Measurements from ENCODE around the gene CCSER1. TPM values are rescaled to one million over a fixed set of nuclear protein-coding genes. Genes with fewer than 3 reads are reported as not detected.
"Not testable (repeated sequence)": the region's sequence is repeated elsewhere in the genome, so short reads cannot be mapped to it uniquely, and the experiment has no call there.

CCSER1 gene
- polyA plus RNA-seq, 4 donors: 20.3 to 21.4 (median 20.7) TPM

GRCh38 chr4:91304292-91304691, 1177.1 kb downstream of the CCSER1 start:
- no peak for DNase-seq (ENCODE audit: low read depth in 4 of 4, low spot score in 3 of 4)

GRCh38 chr4:91317434-91317833, 1190.2 kb downstream of the CCSER1 start:
- no peak for DNase-seq (ENCODE audit: low read depth in 4 of 4, low spot score in 3 of 4)

GRCh38 chr4:91319556-91320268, 1192.5 kb downstream of the CCSER1 start:
- DNase-seq (ENCODE audit: low read depth in 4 of 4, low spot score in 3 of 4): no peak

DNA sequence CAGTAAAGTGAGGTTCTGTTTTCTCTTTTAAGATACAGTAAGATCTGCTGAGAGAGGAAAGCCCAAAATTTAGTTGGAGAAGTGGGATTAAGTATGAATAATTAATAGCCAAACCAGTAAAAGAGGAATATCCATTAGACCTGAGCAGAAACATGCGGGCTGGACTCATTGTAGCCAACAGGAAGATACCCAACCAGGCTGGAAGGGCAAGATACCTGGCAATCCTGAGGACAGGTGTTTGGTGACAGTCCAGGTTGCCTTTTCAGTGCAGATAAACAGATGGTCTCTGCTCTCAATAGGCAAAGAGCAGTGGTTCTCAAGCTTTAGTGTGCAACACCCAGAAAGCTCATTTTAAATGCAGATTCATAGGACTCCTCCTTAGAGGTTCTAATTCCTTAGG, 1195.8 kb downstream of the CCSER1 start:
- no peak for DNase-seq (ENCODE audit: low read depth in 4 of 4, low spot score in 3 of 4)

DNA sequence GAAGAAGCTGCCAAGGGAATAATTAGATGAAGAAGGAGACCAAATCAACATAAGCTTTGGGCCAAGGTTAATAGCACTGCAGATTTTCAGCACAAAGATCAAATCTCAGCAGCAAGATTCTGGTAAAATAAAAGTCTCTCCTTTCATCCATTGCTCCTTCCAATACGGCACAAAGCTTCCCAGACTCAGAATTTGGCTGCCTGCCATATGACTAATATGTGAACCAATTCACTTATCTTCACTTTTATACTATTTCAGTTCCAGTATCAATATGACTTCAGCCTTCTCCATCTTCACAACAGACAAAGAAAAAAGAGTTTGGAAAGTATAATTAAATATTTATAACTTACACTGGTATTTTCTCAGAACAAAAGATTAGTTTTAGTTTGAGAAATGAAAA, 1198.3 kb downstream of the CCSER1 start:
- DNase-seq (ENCODE audit: low read depth in 4 of 4, low spot score in 3 of 4): no peak

- DNase-seq (ENCODE audit: low read depth in 4 of 4, low spot score in 3 of 4): not testable (repeated sequence)
These were observed 1199.0 kb downstream of the CCSER1 start for GRCh38 chr4:91326167-91326566.

DNA sequence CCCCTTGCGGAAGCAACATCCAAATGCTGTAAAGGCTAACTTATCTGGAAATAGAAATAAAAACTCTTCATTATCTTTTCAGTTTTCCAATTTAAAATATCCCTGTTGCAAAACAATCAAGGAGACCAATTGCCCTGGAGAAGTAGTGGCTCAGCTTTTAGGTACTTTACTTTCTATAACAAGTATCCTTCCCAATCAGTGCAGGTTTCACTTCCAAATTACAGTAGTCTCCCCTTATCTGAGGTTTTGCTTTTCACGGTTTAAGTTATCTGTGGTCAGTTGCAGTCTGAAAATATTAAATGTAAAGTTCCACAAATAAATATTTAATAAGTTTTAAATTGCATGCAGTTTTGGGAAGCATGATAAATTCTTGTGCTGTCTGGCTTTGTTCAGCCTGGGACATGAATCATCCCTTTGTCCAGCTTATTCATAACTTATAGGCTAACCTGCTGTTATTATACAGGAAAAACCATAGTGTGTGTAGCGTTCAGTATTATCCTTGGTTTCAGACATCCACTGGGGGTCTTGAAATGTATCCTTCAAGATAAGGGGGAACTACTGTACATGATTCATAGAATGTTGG, 1203.5 kb downstream of the CCSER1 start:
- DNase-seq (ENCODE audit: low read depth in 4 of 4, low spot score in 3 of 4): no peak

- DNase-seq (ENCODE audit: low read depth in 4 of 4, low spot score in 3 of 4): no peak
These were observed 1213.6 kb downstream of the CCSER1 start for GRCh38 chr4:91340822-91341221.

DNA sequence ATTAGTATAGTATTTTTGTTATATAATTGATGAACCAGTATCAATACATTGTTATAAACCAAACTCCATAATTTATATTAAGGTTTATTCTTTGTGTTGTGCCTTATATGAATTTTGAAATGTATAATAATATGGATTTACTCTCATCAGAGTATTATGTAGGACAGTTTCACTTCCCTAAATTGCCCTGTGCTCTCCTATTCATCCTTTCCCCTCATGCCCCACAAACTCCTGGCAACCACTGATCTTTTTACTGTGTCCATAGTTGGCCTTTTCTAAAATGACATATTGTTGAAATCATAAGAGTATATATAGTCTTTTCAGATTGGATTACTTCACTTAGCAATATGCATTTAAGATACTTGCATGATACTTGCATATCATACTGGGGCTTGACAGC, 1218.4 kb downstream of the CCSER1 start:
- no peak for DNase-seq (ENCODE audit: low read depth in 4 of 4, low spot score in 3 of 4)

DNA sequence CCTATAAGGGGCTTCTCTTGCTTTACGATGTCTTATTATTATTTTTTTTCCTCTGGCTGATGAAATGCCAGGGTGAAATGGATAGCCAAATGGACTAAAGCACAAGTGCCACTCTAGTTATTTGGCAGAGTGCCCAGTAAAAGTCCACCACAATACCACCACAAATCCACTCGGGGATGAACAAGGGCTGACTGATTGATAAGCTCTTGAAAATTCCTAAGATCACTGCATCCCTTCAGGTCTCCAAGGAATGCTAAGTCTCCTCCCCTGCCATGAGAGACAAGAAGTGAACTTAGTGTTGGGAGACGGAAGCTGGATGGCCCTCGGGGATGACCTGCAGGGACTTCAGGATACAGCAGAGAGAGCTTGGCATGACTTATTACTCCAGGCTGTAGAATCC, 1229.3 kb downstream of the CCSER1 start:
- not testable (repeated sequence) for DNase-seq (ENCODE audit: low read depth in 4 of 4, low spot score in 3 of 4)

- DNase-seq (ENCODE audit: low read depth in 4 of 4, low spot score in 3 of 4): not testable (repeated sequence)
These were observed 1230.8 kb downstream of the CCSER1 start for GRCh38 chr4:91358016-91358415.

DNA sequence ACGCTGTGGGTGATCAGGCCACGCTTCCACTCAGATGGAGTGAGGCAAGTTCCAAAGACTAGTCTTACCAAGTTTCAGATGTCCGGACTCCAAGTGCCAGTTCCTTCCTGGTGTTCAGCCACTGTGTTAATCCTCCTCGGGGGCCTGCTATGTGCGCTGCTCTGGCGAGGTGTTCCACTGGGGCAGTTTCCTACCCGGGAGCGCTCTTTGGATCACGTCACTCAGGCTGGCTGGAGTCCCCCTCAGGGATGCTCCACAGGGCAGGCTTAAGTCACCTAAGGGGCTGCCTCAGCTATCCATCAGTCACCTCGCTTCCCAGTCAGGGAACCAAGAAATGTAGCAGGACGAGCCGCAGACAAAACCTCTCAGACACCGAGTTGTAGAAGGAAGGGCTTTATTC, 1231.4 kb downstream of the CCSER1 start:
- DNase-seq (ENCODE audit: low read depth in 4 of 4, low spot score in 3 of 4): not testable (repeated sequence)

DNA sequence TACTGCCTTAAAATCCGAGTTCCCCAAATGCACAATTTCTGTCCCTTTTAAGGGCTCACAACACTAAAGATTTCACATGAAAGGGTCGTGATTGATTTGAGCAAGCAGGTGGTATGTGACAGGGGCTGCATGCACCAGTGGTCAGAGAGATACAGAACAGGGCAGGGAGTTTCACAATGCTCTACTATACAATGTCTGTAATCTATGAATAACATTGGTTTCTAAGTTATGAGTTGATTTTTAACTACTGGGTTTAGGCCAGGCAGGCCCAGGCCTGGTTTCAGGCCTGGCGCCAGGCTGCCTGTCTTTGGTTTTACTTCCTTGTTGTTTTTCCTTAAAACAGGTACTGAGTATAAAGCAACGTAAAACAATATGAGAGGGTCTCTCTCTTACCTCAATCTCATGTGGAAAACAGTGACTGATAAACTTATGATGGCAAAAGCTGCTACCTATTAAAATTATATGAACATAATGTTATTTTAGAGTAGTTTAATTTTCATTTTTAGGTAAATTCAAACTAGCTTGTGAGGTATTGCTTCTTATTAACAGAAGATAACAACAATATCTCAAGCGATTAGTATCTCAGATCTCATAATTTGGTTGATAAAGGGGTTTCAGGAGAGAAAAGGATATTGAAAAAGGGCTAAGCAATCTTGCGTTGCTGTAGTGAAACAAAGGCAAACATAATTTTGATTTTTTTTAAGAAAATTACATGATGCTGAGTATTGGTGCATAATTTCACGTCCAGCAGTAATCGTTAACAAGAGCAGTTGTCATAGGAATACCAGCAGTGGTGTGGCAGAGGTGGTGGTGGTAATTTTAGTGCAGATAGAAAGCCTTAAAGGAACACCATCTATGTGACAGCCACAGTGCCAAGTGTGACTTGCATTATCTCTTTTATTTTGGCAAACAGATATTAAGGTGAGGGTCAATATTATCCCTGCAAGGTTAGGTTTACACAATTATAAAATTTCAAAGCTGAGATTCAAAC, 1232.1 kb downstream of the CCSER1 start:
- DNase-seq (ENCODE audit: low read depth in 4 of 4, low spot score in 3 of 4): no peak

- DNase-seq (ENCODE audit: low read depth in 4 of 4, low spot score in 3 of 4): no peak
These were observed 1234.9 kb downstream of the CCSER1 start for GRCh38 chr4:91362125-91362524.

DNA sequence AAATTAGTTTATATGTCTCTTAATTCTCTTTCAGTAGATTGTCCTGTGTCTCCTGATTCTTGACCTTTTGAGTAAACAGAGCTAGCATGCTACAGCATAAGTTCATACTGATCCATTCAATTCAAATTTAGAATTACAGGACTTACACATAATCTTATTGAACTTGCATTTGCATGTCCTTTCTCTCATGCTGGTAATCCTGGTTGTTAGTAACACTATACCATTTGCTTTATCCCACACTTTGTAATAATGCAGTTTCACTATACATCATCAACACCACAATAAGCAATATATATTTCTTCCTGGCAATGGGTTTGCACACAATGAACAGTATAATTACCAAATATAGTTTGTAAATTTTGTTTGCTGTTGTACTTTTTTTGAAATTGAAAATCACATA, 1239.4 kb downstream of the CCSER1 start:
- no peak for DNase-seq (ENCODE audit: low read depth in 4 of 4, low spot score in 3 of 4)

- no peak for DNase-seq (ENCODE audit: low read depth in 4 of 4, low spot score in 3 of 4)
These were observed 1241.9 kb downstream of the CCSER1 start for GRCh38 chr4:91369116-91369515.

DNA sequence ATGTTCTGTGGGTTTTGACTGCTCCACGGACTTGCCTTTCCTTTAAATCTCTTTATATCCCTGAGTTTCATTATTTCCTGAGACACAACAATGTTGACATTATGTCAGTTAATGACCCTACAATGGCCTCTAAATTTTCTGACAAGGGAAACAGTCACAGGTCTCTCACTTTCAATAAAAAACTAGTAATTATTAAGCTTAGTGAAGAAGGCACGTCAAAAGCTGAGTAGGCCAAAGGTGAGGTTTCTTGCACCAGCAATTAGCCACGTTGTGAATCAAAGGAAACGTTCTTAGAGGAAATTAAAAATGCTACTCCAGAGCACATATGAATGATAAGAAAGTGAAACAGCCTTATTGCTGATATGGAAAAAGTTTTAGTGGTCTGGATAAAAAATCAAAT, 1246.4 kb downstream of the CCSER1 start:
- DNase-seq (ENCODE audit: low read depth in 4 of 4, low spot score in 3 of 4): no peak

DNA sequence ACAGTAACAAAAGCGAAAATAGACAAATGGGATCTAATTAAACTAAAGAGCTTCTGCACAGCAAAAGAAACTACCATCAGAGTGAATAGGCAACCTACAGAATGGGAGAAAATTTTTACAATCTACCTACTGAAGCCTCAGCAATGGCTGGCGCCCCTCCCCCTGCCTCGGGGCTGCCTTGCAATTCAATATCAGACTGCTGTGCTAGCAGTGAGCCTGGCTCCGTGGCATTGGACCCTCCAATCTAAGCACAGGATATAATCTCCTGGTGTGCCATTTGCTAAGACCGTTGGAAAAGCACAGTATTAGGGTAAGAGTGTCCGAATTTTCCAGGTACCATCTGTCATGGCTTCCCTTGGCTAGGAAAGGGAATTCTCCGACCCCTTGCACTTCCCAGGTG, 1278.2 kb downstream of the CCSER1 start:
- DNase-seq (ENCODE audit: low read depth in 4 of 4, low spot score in 3 of 4): not testable (repeated sequence)

- DNase-seq (ENCODE audit: low read depth in 4 of 4, low spot score in 3 of 4): no peak
These were observed 1294.8 kb downstream of the CCSER1 start for GRCh38 chr4:91422011-91422410.

GRCh38 chr4:91426725-91427124, 1299.5 kb downstream of the CCSER1 start:
- no peak for DNase-seq (ENCODE audit: low read depth in 4 of 4, low spot score in 3 of 4)

DNA sequence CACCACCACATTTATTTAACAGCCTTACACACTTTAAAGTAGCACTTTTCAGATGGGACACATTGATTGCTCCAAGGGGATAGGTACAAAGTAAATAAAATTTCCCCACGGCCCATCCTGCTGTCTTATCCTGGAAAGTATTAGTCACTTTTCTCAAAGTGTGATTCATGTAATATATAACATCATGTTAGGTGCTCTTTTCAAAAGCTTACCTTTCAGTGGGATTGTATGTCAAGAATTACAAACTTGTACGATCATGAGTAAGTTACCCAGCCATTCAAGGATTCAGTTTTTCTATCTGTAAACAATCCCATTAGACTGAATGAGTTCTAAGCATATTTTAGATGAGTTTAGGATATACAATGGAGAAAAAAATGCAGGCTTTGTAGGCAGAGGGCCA, 1300.0 kb downstream of the CCSER1 start:
- DNase-seq (ENCODE audit: low read depth in 4 of 4, low spot score in 3 of 4): no peak

All from right renal pelvis (tissue), 4 donors.